Muscle of leg (tissue), 11 donors: ENCODE data around the gene PYGO2. TPM values are rescaled to one million over a fixed set of nuclear protein-coding genes. Genes with fewer than 3 reads are reported as not detected.

Experiments
- DNase-seq: peaks from one replicate; pipeline ENCODE4 v3.0.0; 2013
- H3K27ac ChIP-seq: one replicate; pipeline ENCODE4 v1.5.1; 2013; ENCODE audit warnings: mild to moderate bottlenecking, low read length, control low read depth
- H3K27me3 ChIP-seq: one replicate; pipeline ENCODE4 v1.6.1; 2013; ENCODE audit warnings: low read length; ENCODE audit not compliant: control insufficient read depth, insufficient read depth
- H3K36me3 ChIP-seq: one replicate; pipeline ENCODE4 v1.6.1; 2013; ENCODE audit warnings: low read length; ENCODE audit not compliant: control insufficient read depth, insufficient read depth
- H3K4me1 ChIP-seq: one replicate; pipeline ENCODE4 v1.6.1; 2013; ENCODE audit warnings: low read length; ENCODE audit not compliant: control insufficient read depth, insufficient read depth
- H3K4me3 ChIP-seq: one replicate; pipeline ENCODE4 v1.5.1; 2013; ENCODE audit warnings: low read length, control low read depth
- H3K9me3 ChIP-seq: replicated peaks from 2 replicates; pipeline ENCODE4 v1.6.1; 2013; ENCODE audit warnings: low read depth, low read length; ENCODE audit not compliant: control insufficient read depth
- WGBS: methylation state at CpG from one replicate; pipeline ENCODE4 v1.1.5; 2013; ENCODE audit warnings: missing lambda C conversion rate; ENCODE audit not compliant: insufficient coverage; 5-methylcytosine and 5-hydroxymethylcytosine counted together
- polyA plus RNA-seq, 8 donors: library from polyadenylated mRNA; unstranded; fragments of 120-200 nt; gene quantifications; one replicate each; pipeline versions ENCODE4 v1.2.1 to v1.2.3, GENCODE V29; 2013; ENCODE audit warnings: inconsistent platforms in 1 of 8, low replicate concordance in 1 of 8; ENCODE audit not compliant: insufficient read length in 8 of 8, insufficient read depth in 1 of 8
- total RNA-seq: library from RNA; stranded (reverse); fragments of 120-200 nt; gene quantifications from one replicate; pipeline ENCODE4 v1.2.4, GENCODE V29; 2013

Gene PYGO2
- total and polyA plus RNA-seq, 9 donors = 17.1 to 32.1 (median 29.6) TPM

DNA sequence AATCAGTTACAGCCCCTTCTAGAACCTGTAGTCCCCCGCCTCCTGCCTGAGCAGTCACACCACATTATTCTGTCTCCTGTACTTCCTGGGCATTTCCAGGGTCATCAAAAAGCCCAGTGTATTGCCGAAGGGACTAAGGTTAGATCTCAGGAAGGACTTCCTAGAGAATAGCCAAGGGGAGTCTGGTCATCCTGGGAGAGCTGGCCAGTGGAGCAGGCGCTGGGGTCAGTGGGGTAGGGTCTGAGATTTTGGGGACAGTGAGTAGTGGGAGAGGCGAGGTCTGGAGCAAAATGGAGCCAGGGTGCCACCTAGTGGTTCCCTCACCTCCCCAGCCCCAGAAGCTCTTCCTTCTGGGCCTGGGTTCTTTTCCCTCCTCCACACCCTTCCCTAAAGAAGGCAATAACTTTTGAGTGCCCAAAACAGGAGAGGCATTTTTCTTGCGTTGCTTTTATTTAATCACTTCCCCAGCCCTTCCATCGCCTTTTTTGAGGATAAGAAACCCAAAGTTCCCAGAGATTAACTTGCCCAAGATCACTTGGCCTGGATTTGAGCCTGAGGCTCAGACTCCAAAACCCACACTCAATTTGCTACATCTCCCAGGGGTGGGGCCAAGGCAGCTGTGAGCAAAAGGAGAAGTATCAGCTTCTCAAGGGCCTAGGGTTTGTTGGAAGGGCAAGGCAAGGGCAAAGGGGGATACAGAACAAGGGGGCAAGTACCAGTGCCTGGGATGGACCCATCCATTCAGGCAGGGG, 17.8 kb downstream of the PYGO2 start:
- H3K9me3 ChIP-seq = no peaks in the 10 kb centered on the region
- peak overlapping the region; percentile 65 for H3K27ac ChIP-seq
- H3K27me3 ChIP-seq = no peaks in the 10 kb centered on the region
- 30% methylated on average over 3 of the region's 6 CpGs for WGBS
- H3K4me1 ChIP-seq = peaks cover 57% of the 10 kb centered on the region
- no peak overlapping the region for H3K4me3 ChIP-seq
- peak; percentile 54 for DNase-seq
- peaks cover 44% of the 10 kb centered on the region for H3K36me3 ChIP-seq

DNA sequence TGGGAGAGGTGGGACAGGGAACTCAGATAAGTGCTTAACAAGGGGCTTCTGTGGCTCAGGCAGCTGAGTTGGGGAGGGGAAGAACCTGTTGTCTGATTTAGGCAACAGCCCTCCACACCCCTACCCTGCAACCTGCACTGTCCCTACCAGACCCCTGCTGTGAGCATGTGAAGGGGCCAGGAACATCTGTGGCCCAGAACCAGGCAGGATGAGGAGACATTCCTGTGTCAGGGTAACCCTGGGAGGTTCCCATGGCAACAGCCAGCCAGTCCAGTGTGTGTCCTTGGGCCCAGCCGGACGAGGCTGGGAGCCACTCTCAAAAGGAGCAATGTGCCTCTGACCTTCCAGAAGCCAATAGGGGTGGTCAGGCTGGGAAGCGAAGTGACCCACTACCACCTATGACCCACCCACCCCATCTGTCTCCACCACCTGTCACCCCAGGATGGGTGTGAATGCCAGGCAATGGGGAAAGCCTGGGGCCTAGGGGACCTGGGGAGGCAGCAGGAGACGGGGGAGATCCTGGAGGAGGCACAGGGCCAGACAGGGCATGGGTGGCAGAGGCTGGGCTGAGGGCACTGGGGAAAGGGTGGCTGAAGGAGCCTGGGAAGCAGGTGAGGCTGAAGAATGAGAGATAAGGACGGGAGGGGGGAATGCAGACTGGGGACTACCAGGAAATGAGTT, 20.1 kb downstream of the PYGO2 start:
- no peaks in the 10 kb centered on the region for H3K9me3 ChIP-seq
- DNase-seq = no peak
- H3K27me3 ChIP-seq = no peaks in the 10 kb centered on the region
- peaks cover 59% of the 10 kb centered on the region for H3K4me1 ChIP-seq
- peaks cover 23% of the 10 kb centered on the region for H3K36me3 ChIP-seq
- WGBS = 26% methylated on average over 2 of the region's 5 CpGs
- H3K4me3 ChIP-seq = no peak overlapping the region
- H3K27ac ChIP-seq = peak overlapping the region; percentile 37

DNA sequence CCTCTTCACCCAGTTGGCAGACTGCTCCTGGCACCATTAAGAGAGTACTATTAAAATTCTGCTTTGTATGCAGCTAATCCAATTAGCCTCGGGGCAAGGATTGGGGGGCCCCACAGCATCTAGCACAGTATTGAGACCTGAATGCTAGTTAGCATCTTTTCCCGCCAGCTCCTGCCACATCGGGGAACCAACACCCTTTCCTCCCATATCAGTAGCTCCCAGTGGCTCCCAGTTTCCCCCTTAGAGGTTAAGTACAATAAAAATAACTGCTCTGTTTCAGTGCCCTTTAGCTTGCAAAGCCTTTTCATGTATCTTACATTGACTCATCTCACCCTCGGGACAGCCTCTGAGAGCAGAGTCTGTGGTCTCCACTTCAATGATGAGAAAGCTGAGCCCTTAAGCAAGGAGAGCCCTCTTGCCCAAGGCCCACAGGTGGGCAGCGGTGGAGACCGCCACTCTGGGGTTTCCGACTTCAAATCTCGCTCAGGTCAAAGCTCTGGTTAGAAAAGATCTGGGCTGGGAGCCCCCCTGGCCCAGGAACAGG, 20.9 kb downstream of the PYGO2 start:
- WGBS = 69% methylated on average over 5 of the region's 8 CpGs
- Histone ChIP-seq H3K36me3 (peaks cover 16% of the 10 kb centered on the region), H3K27me3 (no peaks in the 10 kb centered on the region), H3K4me3 (no peak overlapping the region), H3K4me1 (peaks cover 57% of the 10 kb centered on the region), H3K27ac (no peak overlapping the region), H3K9me3 (no peaks in the 10 kb centered on the region)
- no peak for DNase-seq

DNA sequence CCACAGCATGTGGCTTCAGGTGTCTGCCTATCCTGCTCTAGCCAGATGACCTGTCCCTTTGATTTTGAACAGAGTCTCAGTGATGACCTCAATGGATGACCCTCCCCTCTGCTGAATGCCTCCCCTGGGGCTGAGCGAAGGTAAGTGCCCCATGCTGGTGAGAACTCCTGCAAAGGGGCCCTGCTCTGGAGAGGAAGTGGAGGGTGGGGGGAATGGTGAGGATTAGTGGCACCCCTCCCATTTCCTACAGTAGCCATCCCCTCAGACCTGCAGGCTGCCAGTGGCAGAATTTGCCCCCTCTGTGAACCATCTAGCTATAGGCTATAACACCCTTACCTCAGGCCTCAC, 21.4 kb downstream of the PYGO2 start:
- Histone ChIP-seq H3K27ac (no peak overlapping the region), H3K36me3 (peaks cover 11% of the 10 kb centered on the region), H3K4me1 (peaks cover 55% of the 10 kb centered on the region), H3K9me3 (no peaks in the 10 kb centered on the region), H3K4me3 (no peak overlapping the region), H3K27me3 (no peaks in the 10 kb centered on the region)
- no peak for DNase-seq
- WGBS = no CpG with 5 or more reads among the region's 1 CpG

DNA sequence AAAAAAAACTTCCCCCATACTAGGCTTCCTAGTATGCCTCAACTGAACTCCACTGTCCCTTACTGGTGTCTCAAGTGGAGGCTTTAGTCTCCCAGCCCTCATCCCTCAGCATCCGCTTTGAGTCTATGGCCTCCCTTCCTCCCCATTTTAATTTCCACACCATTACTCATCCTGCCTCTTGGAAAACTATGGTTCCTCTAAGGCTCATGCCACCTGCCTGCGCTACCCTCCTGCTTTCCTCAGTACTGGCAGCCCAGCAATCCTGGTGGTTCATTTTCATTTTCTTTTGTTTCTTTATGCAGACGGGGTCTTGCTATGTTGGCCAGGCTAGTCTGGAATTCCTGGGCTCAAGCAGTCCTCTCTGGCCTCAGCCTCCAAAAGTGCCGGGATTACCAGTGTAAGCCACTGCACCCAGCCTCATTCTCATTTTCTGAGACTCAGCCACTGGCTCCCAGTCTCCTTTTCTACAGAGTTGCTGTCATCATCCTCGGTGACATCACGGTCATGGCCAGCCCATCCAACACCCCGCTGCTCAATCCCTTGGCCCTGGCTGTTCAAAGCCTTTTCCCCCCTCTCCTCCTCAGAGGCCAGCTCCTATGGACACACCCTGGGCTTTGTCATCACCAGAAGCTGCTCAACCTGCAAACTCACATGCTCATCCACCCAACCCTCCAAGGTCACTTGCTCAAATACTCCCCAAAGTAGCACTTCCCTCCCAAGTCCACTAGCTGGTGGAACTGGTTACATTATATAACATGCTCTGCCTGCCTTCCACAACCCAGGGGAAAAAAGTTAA, 22.8 kb downstream of the PYGO2 start:
- WGBS = 91% methylated on average over 7 of the region's 7 CpGs
- peaks cover 41% of the 10 kb centered on the region for H3K4me1 ChIP-seq

DNA sequence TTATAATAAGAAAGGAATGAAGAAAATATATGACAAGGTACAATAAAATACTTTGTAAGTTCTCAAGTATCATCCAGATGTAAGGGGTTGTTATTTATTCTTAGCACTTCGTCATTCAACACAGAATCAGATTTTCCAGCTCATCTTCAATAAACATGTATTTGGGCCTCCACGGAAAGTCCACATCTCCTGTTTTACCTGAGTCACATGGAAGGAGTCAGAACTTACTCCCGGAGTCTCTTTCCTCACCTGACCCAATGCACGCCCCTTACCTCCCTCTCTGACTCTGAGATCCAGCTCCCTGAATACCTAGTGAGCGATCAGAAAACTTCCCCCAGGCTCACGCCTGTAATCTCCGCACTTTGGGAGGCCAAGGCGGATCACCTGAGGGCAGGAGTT, 23.6 kb downstream of the PYGO2 start:
- Histone ChIP-seq H3K27ac (peak overlapping the region; percentile 98), H3K27me3 (no peaks in the 10 kb centered on the region), H3K36me3 (peaks cover 4% of the 10 kb centered on the region), H3K9me3 (no peaks in the 10 kb centered on the region), H3K4me3 (no peak overlapping the region), H3K4me1 (peaks cover 39% of the 10 kb centered on the region)
- no peak for DNase-seq
- WGBS = 77% methylated on average over 7 of the region's 8 CpGs

More for the DNA sequence above, 22.8 kb downstream of the PYGO2 start:
- Histone ChIP-seq H3K27me3 (no peaks in the 10 kb centered on the region), H3K4me3 (no peak overlapping the region), H3K27ac (no peak overlapping the region), H3K9me3 (no peaks in the 10 kb centered on the region), H3K36me3 (peaks cover 4% of the 10 kb centered on the region)
- DNase-seq = no peak

DNA sequence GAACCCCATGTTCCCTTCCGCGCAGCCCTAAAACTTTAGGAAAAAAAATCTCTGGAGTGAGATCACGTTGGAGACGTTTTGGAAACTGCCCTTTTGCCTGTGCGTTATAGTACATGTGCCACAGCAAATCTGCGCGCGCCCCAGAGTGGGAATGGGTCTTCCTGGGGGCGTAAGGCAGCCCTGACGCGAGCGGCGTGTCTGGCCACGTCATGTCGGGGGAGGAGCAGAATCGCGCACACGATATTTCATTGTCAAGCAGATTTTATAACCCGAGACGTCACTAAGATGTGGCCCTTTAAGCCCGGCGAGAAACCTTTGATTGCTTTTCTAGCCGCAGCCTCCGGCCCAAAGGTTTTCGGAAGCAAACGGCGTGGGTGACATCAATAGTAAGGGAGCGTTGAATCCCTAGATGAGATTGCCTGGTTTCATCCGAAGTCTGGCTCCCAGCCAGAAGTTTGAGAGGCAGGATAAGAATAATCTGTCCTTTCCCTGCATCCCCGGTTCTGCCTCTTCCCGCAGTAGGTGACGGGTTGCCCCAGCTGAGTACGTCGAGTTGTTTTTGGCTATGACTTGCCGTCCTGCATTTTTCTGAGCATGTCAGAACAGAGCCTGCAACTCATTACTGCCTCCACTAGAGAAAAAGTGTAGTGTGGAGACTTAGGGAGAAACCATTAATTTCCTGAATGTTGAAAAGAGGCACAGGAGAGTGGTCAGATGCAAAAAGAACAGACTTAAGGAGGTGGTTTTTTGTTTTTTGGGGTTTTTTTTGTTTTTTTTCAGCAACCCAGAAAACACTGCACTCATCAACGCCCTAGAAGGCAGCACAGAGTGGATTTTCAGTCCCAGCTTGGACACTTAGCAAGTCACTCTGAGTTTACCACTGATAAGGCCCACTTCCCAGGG, 24.2 kb downstream of the PYGO2 start:
- H3K9me3 ChIP-seq = no peaks in the 10 kb centered on the region
- peak overlapping the region; percentile 86 for H3K4me3 ChIP-seq
- no peaks in the 10 kb centered on the region for H3K36me3 ChIP-seq
- no peaks in the 10 kb centered on the region for H3K27me3 ChIP-seq
- peak; percentile 98 for DNase-seq
- H3K4me1 ChIP-seq = peaks cover 34% of the 10 kb centered on the region
- peak overlapping the region; percentile 98 for H3K27ac ChIP-seq
- WGBS = under 1% methylated on average over 29 of the region's 36 CpGs

DNA sequence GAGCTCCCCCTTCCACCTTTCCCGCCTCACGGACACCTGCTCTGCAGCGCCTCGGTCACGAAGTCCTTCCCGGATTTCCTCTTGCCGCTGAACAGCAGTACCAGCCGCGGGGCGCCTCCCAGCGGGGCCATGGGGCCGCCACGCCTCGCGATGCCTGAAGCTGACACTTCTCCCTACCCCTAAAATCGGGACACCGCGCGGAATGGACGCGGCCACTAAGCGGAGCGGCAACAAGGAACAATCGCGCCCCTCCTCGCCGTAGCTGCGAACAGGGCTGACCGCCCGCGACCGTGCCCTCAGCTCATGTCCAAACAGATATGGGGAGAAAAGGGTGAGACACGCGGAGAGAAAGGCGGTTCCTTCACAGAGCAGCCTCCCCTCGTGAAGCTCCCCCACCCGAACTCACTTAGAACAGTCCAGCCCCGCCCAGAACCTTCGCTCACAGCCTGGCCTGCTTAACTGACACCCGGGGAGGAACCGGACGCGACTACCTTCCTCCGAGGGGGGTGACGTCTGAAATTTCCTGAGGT, 25.0 kb downstream of the PYGO2 start, which contains the start of gene PMVK:
PMVK (minus strand) TSS at position 165 of the 530 bp plus-strand sequence; CDS start at position 131, 34 bp downstream.
- WGBS = 0% methylated on average over 31 of the region's 45 CpGs
- Histone ChIP-seq H3K27me3 (no peaks in the 10 kb centered on the region), H3K4me1 (peaks cover 27% of the 10 kb centered on the region), H3K9me3 (no peaks in the 10 kb centered on the region), H3K36me3 (peaks cover 3% of the 10 kb centered on the region), H3K4me3 (peak within 1 kb of the TSS; percentile 86), H3K27ac (peak within 1 kb of the TSS; percentile 98)
- peak; percentile 99 for DNase-seq
